ENCODE results near the gene TAC4. TPM values are rescaled to one million over a fixed set of nuclear protein-coding genes. Genes with fewer than 3 reads are reported as not detected.

Gene TAC4
- total RNA-seq, 1 donor from 2014 or later: not detected

DNA sequence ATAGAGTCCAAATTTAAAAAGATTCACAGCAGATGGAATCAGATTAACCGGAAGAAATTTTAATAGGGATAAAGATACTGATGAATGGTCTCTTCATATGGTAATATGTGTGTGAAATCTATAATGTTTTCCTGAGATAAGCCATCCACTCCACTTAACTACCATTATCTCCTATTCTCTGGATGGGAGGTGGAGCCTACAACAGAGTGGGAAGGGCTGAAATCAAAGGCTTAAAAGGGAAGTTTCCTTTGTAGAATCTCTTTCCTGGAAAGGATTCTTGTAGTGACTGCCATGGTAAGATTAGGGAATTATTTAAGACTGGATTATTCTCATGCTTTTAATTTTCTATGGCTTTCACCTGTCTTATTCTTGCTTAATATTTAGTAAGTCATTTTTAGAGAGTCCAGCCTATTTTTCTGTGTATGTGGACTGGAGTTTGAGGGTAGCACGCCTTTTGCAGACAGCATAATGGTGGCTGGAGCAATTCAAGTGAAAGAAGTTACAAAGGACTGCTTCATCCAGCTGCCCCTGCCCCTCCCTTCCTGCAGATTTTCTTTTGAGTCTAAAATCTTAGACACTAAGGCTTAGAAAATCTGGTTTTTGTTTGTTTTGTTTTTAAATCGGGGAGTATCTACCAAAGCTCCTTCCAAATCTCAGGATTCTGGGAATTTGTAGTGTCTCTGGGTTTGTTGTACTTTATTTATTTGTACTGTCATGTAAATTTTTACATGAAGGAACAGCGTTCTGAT is 32.9 kb downstream of the TAC4 start:
- peaks cover 9% of the 10 kb centered on the region for H3K4me1 Mint-ChIP-seq (ENCODE audit: low read depth, unreplicated experiment)
- TF ChIP-seq, protein P1, sequence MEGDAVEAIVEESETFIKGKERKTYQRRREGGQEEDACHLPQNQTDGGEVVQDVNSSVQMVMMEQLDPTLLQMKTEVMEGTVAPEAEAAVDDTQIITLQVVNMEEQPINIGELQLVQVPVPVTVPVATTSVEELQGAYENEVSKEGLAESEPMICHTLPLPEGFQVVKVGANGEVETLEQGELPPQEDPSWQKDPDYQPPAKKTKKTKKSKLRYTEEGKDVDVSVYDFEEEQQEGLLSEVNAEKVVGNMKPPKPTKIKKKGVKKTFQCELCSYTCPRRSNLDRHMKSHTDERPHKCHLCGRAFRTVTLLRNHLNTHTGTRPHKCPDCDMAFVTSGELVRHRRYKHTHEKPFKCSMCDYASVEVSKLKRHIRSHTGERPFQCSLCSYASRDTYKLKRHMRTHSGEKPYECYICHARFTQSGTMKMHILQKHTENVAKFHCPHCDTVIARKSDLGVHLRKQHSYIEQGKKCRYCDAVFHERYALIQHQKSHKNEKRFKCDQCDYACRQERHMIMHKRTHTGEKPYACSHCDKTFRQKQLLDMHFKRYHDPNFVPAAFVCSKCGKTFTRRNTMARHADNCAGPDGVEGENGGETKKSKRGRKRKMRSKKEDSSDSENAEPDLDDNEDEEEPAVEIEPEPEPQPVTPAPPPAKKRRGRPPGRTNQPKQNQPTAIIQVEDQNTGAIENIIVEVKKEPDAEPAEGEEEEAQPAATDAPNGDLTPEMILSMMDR (IDR thresholded peaks at IDR 0.05; ENCODE audit: partially characterized antibody, unreplicated experiment): no peak
- no peak for DNase-seq
- no peaks in the 10 kb centered on the region for H3K9me3 Mint-ChIP-seq (ENCODE audit: unreplicated experiment)
- H3K27me3 Mint-ChIP-seq (ENCODE audit: unreplicated experiment): peaks cover 2% of the 10 kb centered on the region
- H3K27ac Mint-ChIP-seq (ENCODE audit: unreplicated experiment): peak overlapping the region; percentile 55
- H3K36me3 Mint-ChIP-seq (ENCODE audit: unreplicated experiment): no peaks in the 10 kb centered on the region
- no peak overlapping the region for H3K4me3 Mint-ChIP-seq (ENCODE audit: unreplicated experiment)

DNA sequence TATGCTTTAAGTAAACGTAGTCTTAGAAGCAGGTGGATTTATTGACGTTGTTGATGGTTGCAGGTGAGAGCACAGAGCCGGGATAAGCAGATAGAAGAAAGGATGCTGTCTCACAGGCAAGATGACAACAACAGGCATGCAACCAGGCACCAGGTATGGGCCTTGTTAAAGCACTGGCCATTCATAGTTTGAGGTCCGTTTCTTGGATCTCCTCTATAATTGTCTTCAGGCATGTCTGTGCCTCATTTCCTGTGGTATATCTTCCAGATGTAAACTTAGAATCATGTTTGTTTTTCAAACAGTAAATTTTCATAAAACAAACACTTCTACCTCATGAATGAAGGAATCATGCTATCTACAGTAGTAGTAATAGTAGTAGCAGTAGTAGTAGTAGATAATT is 38.8 kb downstream of the TAC4 start:
- no peaks in the 10 kb centered on the region for H3K36me3 Mint-ChIP-seq (ENCODE audit: unreplicated experiment)
- H3K4me1 Mint-ChIP-seq (ENCODE audit: low read depth, unreplicated experiment): peaks cover 4% of the 10 kb centered on the region
- H3K27me3 Mint-ChIP-seq (ENCODE audit: unreplicated experiment): no peaks in the 10 kb centered on the region
- H3K4me3 Mint-ChIP-seq (ENCODE audit: unreplicated experiment): no peak overlapping the region
- no peak for DNase-seq
- H3K9me3 Mint-ChIP-seq (ENCODE audit: unreplicated experiment): no peaks in the 10 kb centered on the region
- H3K27ac Mint-ChIP-seq (ENCODE audit: unreplicated experiment): no peak overlapping the region
- TF ChIP-seq, protein P1 (IDR thresholded peaks at IDR 0.05; ENCODE audit: partially characterized antibody, unreplicated experiment): no peak

DNA sequence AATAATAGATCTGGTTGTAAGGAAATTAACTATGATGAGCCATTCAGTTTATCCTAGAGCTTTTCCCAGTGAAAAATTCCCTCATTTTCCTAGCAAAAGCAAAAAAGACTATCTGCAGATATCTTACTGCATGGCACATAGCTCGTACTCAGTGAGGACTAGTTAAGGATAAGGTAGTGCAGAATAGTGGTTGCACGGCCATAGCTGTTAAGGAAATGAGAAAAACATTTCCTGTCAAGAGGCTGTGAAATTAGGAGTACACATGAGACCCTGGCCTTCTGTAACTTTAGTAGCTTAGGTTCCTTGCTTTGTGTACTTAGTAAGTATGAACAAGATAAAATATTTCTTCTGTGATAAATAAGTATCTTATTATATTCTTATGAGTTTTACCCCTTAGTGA is 49.1 kb downstream of the TAC4 start:
- Mint-ChIP-seq H3K4me1 (ENCODE audit: low read depth, unreplicated experiment) (no peaks in the 10 kb centered on the region), H3K9me3 (ENCODE audit: unreplicated experiment) (no peaks in the 10 kb centered on the region), H3K36me3 (ENCODE audit: unreplicated experiment) (no peaks in the 10 kb centered on the region), H3K27ac (ENCODE audit: unreplicated experiment) (no peak overlapping the region), H3K4me3 (ENCODE audit: unreplicated experiment) (no peak overlapping the region), H3K27me3 (ENCODE audit: unreplicated experiment) (no peaks in the 10 kb centered on the region)
- TF ChIP-seq, protein P1 (IDR thresholded peaks at IDR 0.05; ENCODE audit: partially characterized antibody, unreplicated experiment): no peak
- DNase-seq: no peak

DNA sequence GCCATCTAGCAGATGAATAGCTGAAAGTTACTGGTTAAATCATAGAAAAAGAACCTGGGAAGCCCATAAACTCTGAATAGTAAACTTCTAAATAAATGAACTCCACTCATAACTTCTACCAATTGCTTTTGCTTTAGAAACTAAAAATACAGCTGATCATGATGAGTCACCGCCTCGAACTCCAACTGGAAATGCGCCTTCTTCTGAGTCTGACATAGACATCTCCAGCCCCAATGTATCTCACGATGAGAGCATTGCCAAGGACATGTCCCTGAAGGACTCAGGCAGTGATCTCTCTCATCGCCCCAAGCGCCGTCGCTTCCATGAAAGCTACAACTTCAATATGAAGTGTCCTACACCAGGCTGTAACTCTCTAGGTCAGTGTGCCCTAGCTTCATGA is 49.7 kb downstream of the TAC4 start:
- no peak for DNase-seq
- Mint-ChIP-seq H3K27me3 (ENCODE audit: unreplicated experiment) (no peaks in the 10 kb centered on the region), H3K4me3 (ENCODE audit: unreplicated experiment) (no peak overlapping the region), H3K36me3 (ENCODE audit: unreplicated experiment) (no peaks in the 10 kb centered on the region), H3K9me3 (ENCODE audit: unreplicated experiment) (no peaks in the 10 kb centered on the region), H3K4me1 (ENCODE audit: low read depth, unreplicated experiment) (no peaks in the 10 kb centered on the region), H3K27ac (ENCODE audit: unreplicated experiment) (no peak overlapping the region)
- TF ChIP-seq, protein P1 (IDR thresholded peaks at IDR 0.05; ENCODE audit: partially characterized antibody, unreplicated experiment): no peak

DNA sequence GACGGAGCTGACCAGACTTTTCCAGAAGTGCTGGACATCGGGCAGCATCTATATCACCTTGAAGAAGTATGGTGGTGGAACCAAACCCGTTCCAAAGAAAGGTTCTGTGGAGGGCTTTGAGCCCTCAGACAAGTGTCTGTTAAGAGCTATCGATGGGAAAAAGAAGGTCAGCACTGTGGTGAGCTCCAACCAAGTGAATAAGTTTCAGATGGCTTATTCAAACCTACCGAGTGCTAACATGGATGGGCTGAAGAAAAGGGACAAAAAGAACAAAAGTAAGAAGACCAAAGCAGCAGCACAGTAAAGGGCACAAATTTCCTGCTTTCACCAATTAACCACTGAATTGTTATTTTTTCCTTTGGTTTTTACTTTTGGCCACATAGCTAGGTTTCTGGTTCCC is 52.5 kb downstream of the TAC4 start:
- H3K9me3 Mint-ChIP-seq (ENCODE audit: unreplicated experiment): no peaks in the 10 kb centered on the region
- no peak for DNase-seq
- no peaks in the 10 kb centered on the region for H3K36me3 Mint-ChIP-seq (ENCODE audit: unreplicated experiment)
- H3K27me3 Mint-ChIP-seq (ENCODE audit: unreplicated experiment): no peaks in the 10 kb centered on the region
- H3K4me3 Mint-ChIP-seq (ENCODE audit: unreplicated experiment): no peak overlapping the region
- TF ChIP-seq, protein P1 (IDR thresholded peaks at IDR 0.05; ENCODE audit: partially characterized antibody, unreplicated experiment): no peak
- no peak overlapping the region for H3K27ac Mint-ChIP-seq (ENCODE audit: unreplicated experiment)
- peaks cover 3% of the 10 kb centered on the region for H3K4me1 Mint-ChIP-seq (ENCODE audit: low read depth, unreplicated experiment)

Measured in glutamatergic neuron (in vitro differentiated cells).